ENCODE results near the gene LSM14B. TPM values are rescaled to one million over a fixed set of nuclear protein-coding genes. Genes with fewer than 3 reads are reported as not detected.

LSM14B gene
- total and polyA plus RNA-seq, 8 donors: 36.0 to 62.3 (median 58.5) TPM

- DNase-seq: peak in 1 of 4 donors; percentile 36
Observed at GRCh38 chr20:62164879-62165761, 42.8 kb downstream of the LSM14B start.

GRCh38 chr20:62165762-62166399, 43.6 kb downstream of the LSM14B start:
- H3K9me3 ChIP-seq: no peaks in the 10 kb centered on the region
- H3K36me3 ChIP-seq: peaks cover 3 to 88% of the 10 kb centered on the region in 2 donors
- DNase-seq: peak in 1 of 4 donors; percentile 74
- H3K27me3 ChIP-seq: no peaks in the 10 kb centered on the region
- no peaks in the 10 kb centered on the region for H3K4me1 ChIP-seq
- no peak for ATAC-seq
- H3K4me3 ChIP-seq: no peak overlapping the region
- no peak for TF ChIP-seq CTCF (IDR thresholded peaks at IDR 0.05)
- no peak overlapping the region for H3K27ac ChIP-seq
- intact Hi-C loops (cut with DNase I): no loop called here

More at GRCh38 chr20:62164879-62165761, 42.8 kb downstream of the LSM14B start:
- no peak overlapping the region for H3K4me3 ChIP-seq
- no peaks in the 10 kb centered on the region for H3K9me3 ChIP-seq
- intact Hi-C loops (cut with DNase I): no loop called here
- no peak for TF ChIP-seq CTCF (IDR thresholded peaks at IDR 0.05)
- peaks cover 3 to 93% of the 10 kb centered on the region in 2 donors for H3K36me3 ChIP-seq
- no peaks in the 10 kb centered on the region for H3K4me1 ChIP-seq
- ATAC-seq: no peak
- H3K27me3 ChIP-seq: no peaks in the 10 kb centered on the region
- no peak overlapping the region for H3K27ac ChIP-seq

- Histone ChIP-seq H3K4me3 (no peak overlapping the region), H3K4me1 (no peaks in the 10 kb centered on the region), H3K27ac (no peak overlapping the region), H3K27me3 (no peaks in the 10 kb centered on the region), H3K9me3 (no peaks in the 10 kb centered on the region), H3K36me3 (peaks cover 3 to 74% of the 10 kb centered on the region in 2 donors)
- intact Hi-C loops (cut with DNase I): no loop called here
- no peak for ATAC-seq
- no peak for TF ChIP-seq CTCF (IDR thresholded peaks at IDR 0.05)
- peak in 1 of 4 donors; percentile 41 for DNase-seq
Observed at GRCh38 chr20:62167474-62167873, 45.2 kb downstream of the LSM14B start.

GRCh38 chr20:62168061-62168460, 45.8 kb downstream of the LSM14B start:
- Histone ChIP-seq H3K36me3 (peaks cover 3 to 74% of the 10 kb centered on the region in 2 donors), H3K4me1 (no peaks in the 10 kb centered on the region), H3K27me3 (no peaks in the 10 kb centered on the region), H3K27ac (no peak overlapping the region), H3K9me3 (no peaks in the 10 kb centered on the region), H3K4me3 (no peak overlapping the region)
- ATAC-seq: no peak
- DNase-seq: peak in 1 of 4 donors; percentile 5
- no peak for TF ChIP-seq CTCF (IDR thresholded peaks at IDR 0.05)
- intact Hi-C loops (cut with DNase I): no loop called here

- no peaks in the 10 kb centered on the region for H3K9me3 ChIP-seq
- H3K4me3 ChIP-seq: no peak overlapping the region
- H3K27me3 ChIP-seq: no peaks in the 10 kb centered on the region
- H3K4me1 ChIP-seq: no peaks in the 10 kb centered on the region
- ATAC-seq (no peak), DNase-seq (peak in 1 of 4 donors; percentile 56)
- no peak for TF ChIP-seq CTCF (IDR thresholded peaks at IDR 0.05)
- peaks cover 0 to 73% of the 10 kb centered on the region in 2 donors for H3K36me3 ChIP-seq
- H3K27ac ChIP-seq: no peak overlapping the region
- intact Hi-C loops (cut with DNase I): no loop called here
Observed at GRCh38 chr20:62168890-62169435, 46.7 kb downstream of the LSM14B start.
